HS-5 (cell line): Measurements from ENCODE around the gene FAM110D.

Source experiments
- DNase-seq: peaks from one replicate; pipeline ENCODE4 v3.0.0-alpha.2; 2012; ENCODE audit warnings: low read depth

The FAM110D gene

DNA sequence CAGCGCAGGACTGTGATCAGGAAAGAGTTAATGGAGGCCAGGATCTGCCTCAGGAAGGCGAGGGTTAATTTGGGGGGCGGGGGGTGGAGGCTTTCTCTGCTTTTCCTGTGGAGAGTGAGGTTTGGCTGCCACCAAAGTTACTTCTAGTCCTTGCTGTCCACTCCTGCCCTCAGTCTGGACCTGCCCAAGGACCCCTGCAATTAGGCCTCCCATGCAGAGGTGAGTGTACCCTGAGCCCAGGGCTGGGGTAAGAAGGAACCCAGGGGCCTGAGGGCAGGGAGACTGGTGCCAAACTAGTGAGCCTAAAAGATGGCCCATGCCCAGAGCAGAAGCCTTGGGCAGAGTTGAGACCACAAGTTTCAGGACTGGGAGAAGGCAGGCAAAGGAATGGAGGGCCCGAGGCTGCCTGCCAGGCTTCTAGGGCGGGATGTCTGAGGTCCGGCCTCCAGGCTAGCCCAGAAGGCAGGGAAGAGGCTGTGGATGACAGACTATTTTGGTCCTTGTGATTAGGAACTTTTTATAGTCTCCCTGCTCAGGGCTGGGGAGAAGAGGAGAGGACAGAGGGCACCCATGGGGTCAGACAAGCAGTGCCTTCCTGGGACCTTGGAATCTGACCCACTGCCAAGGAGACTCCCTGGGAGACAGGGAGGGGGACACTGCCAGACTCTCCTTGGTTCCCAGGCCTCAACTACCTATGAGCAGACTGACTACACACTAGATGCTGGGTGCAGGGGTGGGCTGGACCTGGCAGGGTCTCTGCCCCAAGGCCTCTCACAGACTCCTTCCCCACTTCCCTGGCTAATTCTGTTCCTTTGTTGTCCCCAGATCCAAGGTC, at the start of gene FAM110D:
TSS of gene FAM110D (plus strand) at position 172 of the 835 bp plus-strand sequence. CDS start 2,213 bp downstream, outside the sequence.
- no peak for DNase-seq

- no peak for DNase-seq
Observed at GRCh38 chr1:26109229-26110164, 49.4 kb upstream of the FAM110D start.

DNA sequence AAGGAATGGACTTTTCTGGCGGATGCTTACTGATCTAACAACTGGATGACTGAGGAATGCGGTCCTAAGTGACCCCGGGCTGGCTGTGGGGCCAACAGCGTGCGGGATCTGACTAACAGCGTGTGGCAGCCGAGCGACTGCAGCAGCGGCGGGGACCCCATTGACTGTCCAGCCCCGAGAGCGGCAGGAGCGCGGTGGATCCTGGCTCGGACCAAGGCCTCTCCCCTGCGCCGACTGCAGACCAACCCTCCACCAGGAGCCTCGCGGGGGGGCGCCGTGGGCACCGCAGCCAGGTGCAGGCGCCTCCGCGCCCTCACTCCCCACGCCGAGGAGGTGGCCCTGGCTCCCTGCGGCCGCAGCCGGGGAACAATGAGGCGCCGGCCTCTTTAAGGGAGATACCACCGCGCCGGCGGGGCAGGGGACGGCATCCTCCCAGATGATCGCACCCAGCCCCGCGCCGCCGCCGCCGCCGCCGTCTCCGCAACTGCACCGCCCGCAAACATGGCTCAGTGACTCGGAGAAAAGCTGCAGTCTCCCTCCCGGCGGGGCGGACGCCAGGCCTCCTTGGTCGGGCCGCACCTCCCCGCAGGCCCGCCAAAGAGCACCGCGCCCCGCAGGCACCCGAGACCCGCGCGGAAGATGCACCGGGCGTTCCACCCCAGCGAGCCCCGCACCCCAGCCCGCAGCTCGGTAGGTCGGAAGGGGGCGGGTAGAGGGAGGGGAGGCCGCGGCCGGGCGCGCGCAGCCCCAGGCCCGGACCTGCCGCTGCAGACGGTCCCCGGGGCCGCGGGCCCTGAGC, 47.9 kb upstream of the FAM110D start:
- no peak for DNase-seq

GRCh38 chr1:26111530-26112406, 47.1 kb upstream of the FAM110D start, which contains the start of gene PDIK1L:
Gene PDIK1L, plus strand, starts transcription at chr1:26111824. Its CDS starts 2,485 bp downstream, at chr1:26114309.
- DNase-seq: peak; percentile 70

DNA sequence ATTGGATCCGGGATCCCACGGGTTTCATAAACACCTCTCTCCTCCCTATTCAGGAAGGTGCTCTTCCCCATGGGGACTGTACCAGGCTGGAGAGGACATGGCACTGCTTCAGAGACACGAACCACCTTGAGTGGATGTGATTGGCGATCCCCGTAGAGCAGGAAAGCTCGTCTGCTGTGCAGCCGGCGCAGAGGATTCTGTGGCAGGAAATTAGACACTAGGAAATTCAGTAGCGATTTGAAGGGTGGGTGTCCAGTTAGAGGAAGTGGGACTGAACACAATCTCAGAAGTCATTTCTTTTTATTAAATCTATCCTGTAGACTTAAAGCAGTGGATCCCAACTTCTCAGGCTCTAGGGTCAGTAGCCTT, 46.5 kb upstream of the FAM110D start:
- DNase-seq: no peak

GRCh38 chr1:26114165-26114927, 44.5 kb upstream of the FAM110D start:
- no peak for DNase-seq

DNA sequence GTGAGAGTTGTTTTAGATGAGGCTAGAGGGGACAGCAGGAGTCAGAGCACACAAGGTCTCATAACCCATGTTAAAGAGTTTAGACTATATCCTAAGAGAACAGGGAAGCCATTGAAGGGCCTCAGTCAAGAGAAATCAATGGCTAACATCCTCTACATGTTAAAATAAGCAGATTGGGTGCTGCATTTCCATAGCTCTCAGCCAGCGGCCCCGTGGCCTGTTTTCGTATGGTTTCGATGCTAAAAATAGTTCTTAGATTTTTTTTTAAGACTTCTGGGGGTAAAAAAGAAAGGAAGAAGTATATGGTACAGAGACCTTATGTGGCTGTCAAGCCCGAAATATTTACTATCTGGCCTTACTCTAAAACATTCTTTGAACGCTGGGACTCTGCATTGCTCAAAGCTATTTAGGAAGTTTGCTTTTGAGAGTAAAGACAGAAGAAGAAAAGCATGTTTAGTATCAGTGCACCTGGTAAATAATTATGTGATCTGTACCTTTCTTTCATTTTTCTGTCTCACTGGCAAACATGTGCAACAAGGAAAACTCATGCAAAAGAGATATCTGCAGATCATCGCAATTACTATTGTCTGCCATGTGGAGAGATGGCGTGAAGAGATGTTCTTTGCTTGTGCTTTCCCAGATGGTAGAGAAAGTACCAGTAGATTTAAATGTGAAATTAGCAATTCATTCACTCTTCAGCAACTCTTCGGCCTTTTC, 38.8 kb upstream of the FAM110D start:
- DNase-seq: no peak

DNA sequence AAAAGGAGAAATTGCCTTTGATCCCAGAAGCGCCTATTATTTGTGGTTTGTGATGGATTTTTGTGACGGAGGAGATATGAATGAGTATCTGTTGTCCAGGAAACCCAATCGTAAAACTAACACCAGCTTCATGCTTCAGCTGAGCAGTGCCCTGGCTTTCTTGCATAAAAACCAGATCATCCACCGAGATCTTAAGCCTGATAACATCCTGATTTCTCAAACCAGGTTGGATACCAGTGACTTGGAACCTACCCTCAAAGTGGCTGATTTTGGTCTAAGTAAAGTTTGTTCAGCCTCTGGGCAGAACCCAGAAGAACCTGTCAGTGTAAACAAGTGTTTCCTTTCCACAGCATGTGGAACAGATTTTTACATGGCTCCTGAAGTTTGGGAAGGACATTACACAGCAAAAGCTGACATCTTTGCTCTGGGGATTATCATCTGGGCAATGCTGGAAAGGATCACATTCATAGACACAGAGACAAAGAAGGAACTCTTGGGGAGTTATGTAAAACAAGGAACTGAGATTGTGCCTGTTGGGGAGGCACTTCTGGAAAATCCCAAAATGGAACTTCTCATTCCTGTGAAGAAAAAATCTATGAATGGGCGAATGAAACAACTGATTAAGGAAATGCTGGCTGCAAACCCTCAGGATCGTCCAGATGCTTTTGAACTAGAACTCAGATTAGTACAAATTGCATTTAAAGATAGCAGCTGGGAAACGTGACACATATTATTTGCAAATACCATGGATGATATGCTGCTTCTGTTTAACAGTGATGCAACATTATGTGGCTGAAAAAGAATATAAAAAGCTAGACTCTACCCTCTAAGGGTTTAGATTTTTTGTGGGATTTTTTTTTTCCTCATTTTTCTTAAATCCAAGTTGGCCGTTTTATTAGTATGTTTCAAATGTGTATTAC, 36.8 kb upstream of the FAM110D start:
- DNase-seq: no peak

- no peak for DNase-seq
Observed at GRCh38 chr1:26122988-26123973, 35.6 kb upstream of the FAM110D start.

- DNase-seq: no peak
Observed at GRCh38 chr1:26124418-26125331, 34.2 kb upstream of the FAM110D start.

DNA sequence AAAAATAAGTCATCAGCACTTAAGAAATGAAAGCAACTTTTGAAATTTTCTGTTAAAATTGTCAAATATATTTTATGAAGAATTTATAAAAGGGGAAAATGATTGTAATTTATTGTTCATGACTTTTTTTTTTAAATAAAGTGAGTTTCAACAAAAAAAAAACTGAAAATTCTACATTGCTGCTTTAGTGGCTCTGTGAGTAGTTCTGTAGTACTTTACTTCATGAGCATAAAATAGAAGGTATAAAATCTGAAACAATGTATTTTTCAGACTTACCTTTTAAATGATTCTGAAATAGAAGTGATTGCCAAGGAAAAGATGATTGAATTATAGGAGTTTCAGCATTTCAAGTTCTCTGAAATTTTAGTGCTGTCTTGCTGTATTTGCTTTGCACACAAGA, 33.5 kb upstream of the FAM110D start:
- DNase-seq: no peak

- no peak for DNase-seq
Observed at GRCh38 chr1:26125946-26126320, 32.9 kb upstream of the FAM110D start.

GRCh38 chr1:26126321-26127084, 32.4 kb upstream of the FAM110D start:
- no peak for DNase-seq

- no peak for DNase-seq
Observed at GRCh38 chr1:26127235-26128163, 31.4 kb upstream of the FAM110D start.
